GM12891 (cell line): ENCODE results near the gene TBC1D22A.

Experiments used
- POLR2A ChIP-seq: IDR thresholded peaks from 2 replicates; pipeline ENCODE4 v1.6.1; 2011; ENCODE audit warnings: low read depth, low read length, control low read depth
- POLR2AphosphoS5 ChIP-seq: IDR thresholded peaks from 2 replicates; pipeline ENCODE4 v1.6.1; 2011; ENCODE audit warnings: low read depth, low read length, control low read depth
- POU2F2 ChIP-seq: IDR thresholded peaks from 2 replicates; pipeline ENCODE4 v1.6.1; 2011; ENCODE audit warnings: low read depth, mild to moderate bottlenecking, control low read depth, low read length, moderate library complexity
- SPI1 ChIP-seq: IDR thresholded peaks from 2 replicates; pipeline ENCODE4 v1.6.1; 2011; ENCODE audit warnings: low read depth, low read length, control low read depth
- TAF1 ChIP-seq: IDR thresholded peaks from 2 replicates; pipeline ENCODE4 v1.6.1; 2011; ENCODE audit warnings: low read depth, low read length, control low read depth

GRCh38 chr22:47203554-47203991 lies 441.1 kb downstream of the TBC1D22A start:
- TF ChIP-seq POLR2A = no peak
- no peak for TF ChIP-seq POLR2AphosphoS5
- no peak for TF ChIP-seq SPI1
- TF ChIP-seq TAF1 = no peak
- no peak for TF ChIP-seq POU2F2
